Endothelial cell of umbilical vein (primary cell): ENCODE results near the gene CTAGE9.

Experiments used
- CTCF ChIP-seq, 2 donors: IDR thresholded peaks; 1 replicate in 1 of 2; 2 replicates in 1 of 2; pipeline ENCODE4 v1.5.1; 2011; ENCODE audit warnings: low read length in 2 of 2, mild to moderate bottlenecking in 2 of 2, moderate library complexity in 2 of 2, control low read depth in 1 of 2, inconsistent platforms in 1 of 2, low read depth in 1 of 2; ENCODE audit not compliant: insufficient read depth in 1 of 2; ENCODE audit errors: extremely low read depth in 1 of 2
- EZH2 ChIP-seq: IDR thresholded peaks from 2 replicates; pipeline ENCODE4 v1.6.1; 2012; ENCODE audit warnings: borderline replicate concordance, low read depth, mild to moderate bottlenecking, moderate library complexity, low read length, inconsistent platforms; ENCODE audit not compliant: severe bottlenecking
- JUN ChIP-seq: IDR thresholded peaks from 2 replicates; pipeline ENCODE4 v1.6.1; 2011; ENCODE audit warnings: borderline replicate concordance, low read depth; ENCODE audit not compliant: insufficient read length, insufficient read depth
- MAX ChIP-seq: IDR thresholded peaks from 2 replicates; pipeline ENCODE4 v1.6.1; 2011; ENCODE audit not compliant: insufficient read depth, insufficient read length
- POLR2A ChIP-seq: IDR thresholded peaks from 2 replicates; pipeline ENCODE4 v1.6.1; 2012; ENCODE audit warnings: low read depth, mild to moderate bottlenecking, control low read depth, low read length

GRCh38 chr6:131727868-131728267 is 17.1 kb upstream of the CTAGE9 start:
- TF ChIP-seq POLR2A, result no peak
- no peak for TF ChIP-seq CTCF (IDR thresholded peaks at IDR 0.05; ENCODE audit: extremely low read depth in 1 of 2, insufficient read depth in 1 of 2, low read depth in 1 of 2, low read length in 2 of 2)
- TF ChIP-seq MAX, result no peak
- TF ChIP-seq EZH2, result no peak
- TF ChIP-seq JUN, result no peak
